ENCODE data around the gene ZNF444. TPM values are rescaled to one million over a fixed set of nuclear protein-coding genes. Genes with fewer than 3 reads are reported as not detected.

The ZNF444 gene
- total and polyA plus RNA-seq, 9 of the 15 experiments (the other 6 are each of a cell fraction or from before 2014, with no cell fraction given), result 0.39 to 40.0 (median 6.9) TPM

DNA sequence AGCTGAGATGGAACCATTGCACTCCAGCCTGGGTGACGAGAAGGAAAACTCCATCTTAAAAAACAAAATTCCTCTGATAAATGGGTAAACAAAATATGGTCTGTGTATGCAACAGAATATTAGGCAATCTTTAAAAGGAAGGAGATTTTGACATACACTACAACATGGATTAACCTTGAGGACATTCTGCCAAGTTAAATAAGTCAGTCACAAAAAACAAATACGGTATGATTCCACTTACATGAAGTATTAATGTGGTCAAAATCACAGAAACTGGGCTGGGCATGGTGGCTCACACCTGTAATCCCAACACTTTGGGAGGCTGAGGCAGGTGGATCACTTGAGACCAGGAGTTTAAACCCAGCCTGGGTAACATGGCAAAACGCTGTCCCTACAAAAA is 3.0 kb upstream of the ZNF444 start (continued):
- TF ChIP-seq SRSF9 (IDR thresholded peaks at IDR 0.05; ENCODE audit: borderline replicate concordance, low read depth, low read length), result no peak
- no peak for TF ChIP-seq ZNF212 (CRISPR knock-in tag; IDR thresholded peaks at IDR 0.05)
- TF ChIP-seq ZNF41 (CRISPR knock-in tag; conservative IDR thresholded peaks at IDR 0.05), result no peak
- no peak for TF ChIP-seq KDM2B (CRISPR knock-in tag; IDR thresholded peaks at IDR 0.05)
- TF ChIP-seq, protein P1, sequence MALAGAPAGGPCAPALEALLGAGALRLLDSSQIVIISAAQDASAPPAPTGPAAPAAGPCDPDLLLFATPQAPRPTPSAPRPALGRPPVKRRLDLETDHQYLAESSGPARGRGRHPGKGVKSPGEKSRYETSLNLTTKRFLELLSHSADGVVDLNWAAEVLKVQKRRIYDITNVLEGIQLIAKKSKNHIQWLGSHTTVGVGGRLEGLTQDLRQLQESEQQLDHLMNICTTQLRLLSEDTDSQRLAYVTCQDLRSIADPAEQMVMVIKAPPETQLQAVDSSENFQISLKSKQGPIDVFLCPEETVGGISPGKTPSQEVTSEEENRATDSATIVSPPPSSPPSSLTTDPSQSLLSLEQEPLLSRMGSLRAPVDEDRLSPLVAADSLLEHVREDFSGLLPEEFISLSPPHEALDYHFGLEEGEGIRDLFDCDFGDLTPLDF (CRISPR knock-in tag; IDR thresholded peaks at IDR 0.05), result no peak

GRCh38 chr19:56139847-56140582 is 1.1 kb upstream of the ZNF444 start:
- Histone ChIP-seq H4K20me1 (replicated peaks; ENCODE audit: control insufficient read depth, insufficient read depth, low read length) (no peaks in the 10 kb centered on the region), H3K27me3 (ENCODE audit: control insufficient read depth in 2 of 2, insufficient read depth in 2 of 2, low read length in 2 of 2) (no peaks in the 10 kb centered on the region), H3K9ac (ENCODE audit: insufficient read depth in 1 of 2, low read depth in 2 of 2, low read length in 2 of 2) (peak overlapping the region; percentile 84 to 99), H3K36me3 (ENCODE audit: control insufficient read depth, insufficient read depth, low read length) (peaks cover 3% of the 10 kb centered on the region; the same call in 1 of the 3 replicates), H3K4me3 (peak overlapping the region; percentile 67), H3K9me1 (ENCODE audit: control insufficient read depth, insufficient read depth, low read length) (no peaks in the 10 kb centered on the region), H3K9me3 (replicated peaks; ENCODE audit: control insufficient read depth, insufficient read depth, low read depth, low read length) (no peaks in the 10 kb centered on the region), H3K27ac (ENCODE audit: extremely low read depth, low read depth, low read length) (peak overlapping the region; percentile 98), H3K4me2 (ENCODE audit: insufficient read depth, low read length) (peak overlapping the region; percentile 91), H2AFZ (ENCODE audit: low read depth, low read length) (peak overlapping the region; percentile 98), H3K4me1 (replicated peaks in 1 of 2; ENCODE audit: control insufficient read depth in 2 of 2, insufficient read depth in 2 of 2, low read length in 2 of 2) (peaks cover 14 to 18% of the 10 kb centered on the region in 2 experiments), H3K79me2 (ENCODE audit: control insufficient read depth, insufficient read depth, low read length) (peaks cover 41% of the 10 kb centered on the region)
- BruUV-seq (replicated peaks), result TSS peak; percentile 93
- in situ Hi-C loops (cut with MboI) (loop anchor here (25.0 kb wide), 1 partner anchor 978 kb away; the partner anchor contains the start of genes DNAAF3 and TNNI3), intact Hi-C loops (cut with micrococcal nuclease) (loop anchor here (2.0 kb wide), 1 partner anchor 19 kb away; the partner anchor contains the start of gene ZNF787)
- CTCF ChIA-PET (ENCODE audit: low intra/inter-chr PET ratio), result no interaction called here
- peak; percentile 51 for ATAC-seq
- POLR2A ChIA-PET, result interaction anchor here (0.6 to 1.1 kb wide), 3 partner anchors 17 to 497 kb away, joined by 3 to 4 read pairs (median 4); partner anchors contain the start of gene ZNF581
- DNase-seq (ENCODE audit: extremely low read depth in 1 of 4, low spot score in 3 of 4), result peak; percentile 43 to 75 (median 60)
- WGBS (ENCODE audit: insufficient coverage, low coverage, missing lambda C conversion rate), result under 1% methylated on average over 22 of the region's 22 CpGs
- FAIRE-seq, result peak; percentile 82
- no peak for TF ChIP-seq SRSF9 (IDR thresholded peaks at IDR 0.05; ENCODE audit: borderline replicate concordance, low read depth, low read length)
- peak; percentile 31 to 62 for TF ChIP-seq E2F6 (IDR thresholded peaks at IDR 0.05; ENCODE audit: borderline replicate concordance in 1 of 2, extremely low read depth in 1 of 2, insufficient read depth in 1 of 2, insufficient read length in 1 of 2, low read depth in 1 of 2, low read length in 1 of 2, poor library complexity in 1 of 2, severe bottlenecking in 1 of 2)
- TF ChIP-seq GMEB1 (CRISPR knock-in tag; IDR thresholded peaks at IDR 0.05), result no peak
- TF ChIP-seq KLF16 (IDR thresholded peaks at IDR 0.05), result 0 out of 2 replicates have a peak, but pooled peaks have one; percentile 21
- TF ChIP-seq, protein P2, sequence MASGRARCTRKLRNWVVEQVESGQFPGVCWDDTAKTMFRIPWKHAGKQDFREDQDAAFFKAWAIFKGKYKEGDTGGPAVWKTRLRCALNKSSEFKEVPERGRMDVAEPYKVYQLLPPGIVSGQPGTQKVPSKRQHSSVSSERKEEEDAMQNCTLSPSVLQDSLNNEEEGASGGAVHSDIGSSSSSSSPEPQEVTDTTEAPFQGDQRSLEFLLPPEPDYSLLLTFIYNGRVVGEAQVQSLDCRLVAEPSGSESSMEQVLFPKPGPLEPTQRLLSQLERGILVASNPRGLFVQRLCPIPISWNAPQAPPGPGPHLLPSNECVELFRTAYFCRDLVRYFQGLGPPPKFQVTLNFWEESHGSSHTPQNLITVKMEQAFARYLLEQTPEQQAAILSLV (tag; IDR thresholded peaks at IDR 0.05), result no peak
